Upper lobe of left lung (tissue), 6 donors: ENCODE measurements around the gene TMEM170A. TPM values are rescaled to one million over a fixed set of nuclear protein-coding genes. Genes with fewer than 3 reads are reported as not detected.

Experiments
- ATAC-seq, 2 donors: fragments of 200-7000 bp; cut with Tn5 transposase; one replicate each; pipeline ENCODE4 v1.9.1; 2022; ENCODE audit warnings: mild to moderate bottlenecking in 2 of 2, moderate library complexity in 2 of 2; ENCODE audit not compliant: low FRiP score in 2 of 2
- DNase-seq, 2 donors: peaks; one replicate each; pipeline ENCODE4 v3.0.0-alpha.2; 2019 to 2020
- H3K27ac ChIP-seq, 4 donors: fragments of 200-600 bp; sonication (generic); one replicate each; pipeline ENCODE4 v1.5.1; 2016 to 2019
- H3K27me3 ChIP-seq, 4 donors: fragments of 200-600 bp; sonication (generic); one replicate each; pipeline ENCODE4 v1.5.1; 2017 to 2019
- H3K36me3 ChIP-seq, 4 donors: fragments of 200-600 bp; sonication (generic); one replicate each; pipeline ENCODE4 v1.5.1; 2016 to 2019
- H3K4me1 ChIP-seq, 4 donors: fragments of 200-600 bp; sonication (generic); one replicate each; pipeline ENCODE4 v1.5.1; 2018 to 2019
- H3K4me3 ChIP-seq, 4 donors: fragments of 200-600 bp; sonication (generic); one replicate each; pipeline ENCODE4 v1.5.1; 2017 to 2019; ENCODE audit warnings: mild to moderate bottlenecking in 2 of 4, moderate library complexity in 1 of 4
- H3K9me3 ChIP-seq, 4 donors: fragments of 200-600 bp; sonication (generic); one replicate each; pipeline ENCODE4 v1.5.1; 2018 to 2019
- CTCF ChIP-seq, 6 experiments: fragments of 450-650 bp in 4 of 6; fragments of 200-600 bp in 2 of 6; sonication (generic) in 2 of 6; IDR thresholded peaks; one replicate each; pipeline ENCODE4 v1.5.1; 2016 to 2019; ENCODE audit warnings: antibody characterized with exemption in 6 of 6
- EP300 ChIP-seq, 4 donors: sonication (generic); formaldehyde crosslinking; IDR thresholded peaks; one replicate each; pipeline ENCODE4 v1.5.1; 2017; ENCODE audit warnings: antibody characterized with exemption in 4 of 4, control low read depth in 2 of 4
- POLR2A ChIP-seq, 4 donors: fragments of 450-650 bp; IDR thresholded peaks; one replicate each; pipeline ENCODE4 v1.5.1; 2016 to 2017; ENCODE audit warnings: antibody characterized with exemption in 4 of 4, mild to moderate bottlenecking in 2 of 4
- POLR2AphosphoS5 ChIP-seq, 2 donors: sonication (generic); formaldehyde crosslinking; IDR thresholded peaks; one replicate each; pipeline ENCODE4 v1.5.1; 2017; ENCODE audit warnings: antibody characterized with exemption in 2 of 2
- WGBS, 2 donors: methylation state at CpG; one replicate each; pipeline ENCODE4 v1.1.5; 2017 to 2018; 5-methylcytosine and 5-hydroxymethylcytosine counted together
- total RNA-seq, 6 donors: library from RNA; depleted of rRNA in 4 of 6; stranded (reverse); fragments of >200 nt in 4 of 6; gene quantifications; one replicate each; pipeline versions ENCODE4 v1.1.0 to v1.2.1, GENCODE V29; 2016 to 2021
- donor health status: DM: no; HTN: no; CAD: no; lungs with moderate emphysema.
- donor health status: DM: no; HTN: yes; CAD: no; lungs with severe emphysema.

Gene TMEM170A
- total RNA-seq, 6 donors from 2014 or later, result 11.5 to 31.6 (median 25.5) TPM

- no peaks in the 10 kb centered on the region for H3K36me3 ChIP-seq
- 48 to 60% methylated on average over 2 of the region's 2 CpGs for WGBS, 2 donors
- ATAC-seq (peak in 1 of 2 donors; percentile 67), DNase-seq (no peak)
- no peak for TF ChIP-seq POLR2A (IDR thresholded peaks at IDR 0.05)
- no peak for TF ChIP-seq CTCF (IDR thresholded peaks at IDR 0.05)
- no peak for TF ChIP-seq EP300 (IDR thresholded peaks at IDR 0.05)
- TF ChIP-seq POLR2AphosphoS5 (IDR thresholded peaks at IDR 0.05), result no peak
- no peaks in the 10 kb centered on the region for H3K27me3 ChIP-seq
- H3K4me1 ChIP-seq, result no peaks in the 10 kb centered on the region
- H3K4me3 ChIP-seq, result no peak overlapping the region
- no peaks in the 10 kb centered on the region for H3K9me3 ChIP-seq
- H3K27ac ChIP-seq, result no peak overlapping the region
Measured at GRCh38 chr16:75483222-75483621, 18.7 kb upstream of the TMEM170A start.

- Histone ChIP-seq H3K4me1 (no peaks in the 10 kb centered on the region), H3K36me3 (no peaks in the 10 kb centered on the region), H3K9me3 (no peaks in the 10 kb centered on the region), H3K27ac (no peak overlapping the region), H3K4me3 (no peak overlapping the region), H3K27me3 (no peaks in the 10 kb centered on the region)
- DNase-seq (no peak), ATAC-seq (no peak)
- WGBS, 2 donors, result 65 to 76% methylated on average over 13 to 14 of the region's 14 CpGs
- TF ChIP-seq EP300 (IDR thresholded peaks at IDR 0.05) (no peak), POLR2A (IDR thresholded peaks at IDR 0.05) (no peak), POLR2AphosphoS5 (IDR thresholded peaks at IDR 0.05) (no peak), CTCF (IDR thresholded peaks at IDR 0.05) (no peak)
Measured at GRCh38 chr16:75482434-75483205, 18.1 kb upstream of the TMEM170A start.

- H3K9me3 ChIP-seq, result no peaks in the 10 kb centered on the region
- 84 to 92% methylated on average over 7 of the region's 7 CpGs for WGBS, 2 donors
- DNase-seq (no peak), ATAC-seq (no peak)
- H3K36me3 ChIP-seq, result no peaks in the 10 kb centered on the region
- no peak overlapping the region for H3K27ac ChIP-seq
- H3K4me1 ChIP-seq, result no peaks in the 10 kb centered on the region
- no peaks in the 10 kb centered on the region for H3K27me3 ChIP-seq
- TF ChIP-seq POLR2A (IDR thresholded peaks at IDR 0.05), result no peak
- TF ChIP-seq POLR2AphosphoS5 (IDR thresholded peaks at IDR 0.05), result no peak
- no peak for TF ChIP-seq EP300 (IDR thresholded peaks at IDR 0.05)
- no peak for TF ChIP-seq CTCF (IDR thresholded peaks at IDR 0.05)
- H3K4me3 ChIP-seq, result no peak overlapping the region
Measured at GRCh38 chr16:75481475-75481874, 17.0 kb upstream of the TMEM170A start.

- WGBS, 2 donors, result 95 to 96% methylated on average over 45 to 46 of the region's 47 CpGs
- Histone ChIP-seq H3K9me3 (no peaks in the 10 kb centered on the region), H3K4me1 (no peaks in the 10 kb centered on the region), H3K36me3 (no peaks in the 10 kb centered on the region), H3K27ac (no peak overlapping the region), H3K4me3 (no peak overlapping the region), H3K27me3 (no peaks in the 10 kb centered on the region)
- no peak for ATAC-seq
- peak in 1 of 2 donors; percentile 81 for DNase-seq
- TF ChIP-seq POLR2AphosphoS5 (IDR thresholded peaks at IDR 0.05) (no peak), EP300 (IDR thresholded peaks at IDR 0.05) (no peak), POLR2A (IDR thresholded peaks at IDR 0.05) (no peak), CTCF (IDR thresholded peaks at IDR 0.05) (no peak)
Measured at GRCh38 chr16:75479421-75479990, 15.0 kb upstream of the TMEM170A start.
